Caco-2 (cell line): ENCODE measurements around the gene HS3ST4. TPM values are rescaled to one million over a fixed set of nuclear protein-coding genes. Genes with fewer than 3 reads are reported as not detected.

Source experiments
- BruUV-seq: library from RNA; stranded (reverse); fragments of 400-500 nt; replicated peaks from 2 replicates; lab custom pipeline; 2021; lab: Mats Ljungman, UMichigan
- CTCF ChIA-PET: fragments of 300-600 bp; sonication (Branson Sonifier 250); formaldehyde crosslinking; loops from one replicate; lab custom pipeline; 2022; ENCODE audit warnings: antibody characterized with exemption; lab: Charles Lee
- POLR2A ChIA-PET: fragments of 300-600 bp; sonication (Branson Sonifier 250); formaldehyde crosslinking; loops from one replicate; lab custom pipeline; 2022; ENCODE audit warnings: antibody characterized with exemption; lab: Charles Lee
- DNase-seq, 2 experiments: peaks; one replicate each; pipeline versions ENCODE4 v3.0.0 to v3.0.0-alpha.2; 2020 to 2022
- H3K27me3 ChIP-seq: replicated peaks from 2 replicates; pipeline ENCODE4 v1.6.0; 2011; ENCODE audit warnings: low read length; ENCODE audit not compliant: control insufficient read depth, insufficient read depth
- H3K36me3 ChIP-seq: 2 replicates; pipeline ENCODE4 v1.5.1; 2011; ENCODE audit warnings: low read length; ENCODE audit not compliant: control insufficient read depth, insufficient read depth
- H3K4me1 ChIP-seq: fragments of 250-450 bp; sonication (Bioruptor Pico); 2 replicates; pipeline ENCODE4 v1.5.1; 2020; ENCODE audit warnings: mild to moderate bottlenecking
- H3K4me3 ChIP-seq: 2 replicates; pipeline ENCODE4 v1.5.1; 2011; ENCODE audit warnings: low read depth, mild to moderate bottlenecking, control low read depth, low read length
- H3K9me3 ChIP-seq: fragments of 250-450 bp; sonication (Bioruptor Pico); 2 replicates; pipeline ENCODE4 v1.5.1; 2020; ENCODE audit warnings: mild to moderate bottlenecking, moderate library complexity
- H3K27ac Mint-ChIP-seq: one replicate; pipeline ENCODE4 v1.8.0; 2022; ENCODE audit warnings: mixed read lengths; ENCODE audit not compliant: unreplicated experiment
- H3K27me3 Mint-ChIP-seq: one replicate; pipeline ENCODE4 v1.8.0; 2022; ENCODE audit warnings: mixed read lengths; ENCODE audit not compliant: insufficient read depth, unreplicated experiment
- H3K36me3 Mint-ChIP-seq: one replicate; pipeline ENCODE4 v1.8.0; 2022; ENCODE audit warnings: mild to moderate bottlenecking, mixed read lengths; ENCODE audit not compliant: insufficient read depth, unreplicated experiment
- H3K4me1 Mint-ChIP-seq: one replicate; pipeline ENCODE4 v1.8.0; 2022; ENCODE audit warnings: low read depth, mixed read lengths; ENCODE audit not compliant: unreplicated experiment
- H3K4me3 Mint-ChIP-seq: one replicate; pipeline ENCODE4 v1.8.0; 2022; ENCODE audit warnings: mild to moderate bottlenecking, moderate library complexity, mixed read lengths; ENCODE audit not compliant: unreplicated experiment
- H3K9me3 Mint-ChIP-seq: one replicate; pipeline ENCODE4 v1.8.0; 2022; ENCODE audit warnings: mixed read lengths; ENCODE audit not compliant: unreplicated experiment
- CTCF ChIP-seq, 2 experiments: fragments of 200-600 bp in 1 of 2; IDR thresholded peaks; 1 replicate in 1 of 2; 2 replicates in 1 of 2; pipeline versions ENCODE4 v1.5.1 to v1.8.0; 2011 to 2022; ENCODE audit warnings: antibody characterized with exemption in 1 of 2, control low read depth in 1 of 2, inconsistent platforms in 1 of 2, low read depth in 1 of 2, low read length in 1 of 2, mild to moderate bottlenecking in 1 of 2, moderate library complexity in 1 of 2; ENCODE audit not compliant: insufficient read depth in 1 of 2, severe bottlenecking in 1 of 2, unreplicated experiment in 1 of 2
- intact Hi-C: fragments of 100-400 bp; cut with micrococcal nuclease; formaldehyde crosslinking; loops from one replicate; pipeline ENCODE4 v1.10.0; 2022; ENCODE audit not compliant: unreplicated experiment
- total RNA-seq: library from RNA; stranded (reverse); gene quantifications from 2 replicates; pipeline ENCODE4 v1.2.3, GENCODE V29; 2022

Gene HS3ST4
- total RNA-seq, 1 experiment from 2014 or later = 0.11 TPM

DNA sequence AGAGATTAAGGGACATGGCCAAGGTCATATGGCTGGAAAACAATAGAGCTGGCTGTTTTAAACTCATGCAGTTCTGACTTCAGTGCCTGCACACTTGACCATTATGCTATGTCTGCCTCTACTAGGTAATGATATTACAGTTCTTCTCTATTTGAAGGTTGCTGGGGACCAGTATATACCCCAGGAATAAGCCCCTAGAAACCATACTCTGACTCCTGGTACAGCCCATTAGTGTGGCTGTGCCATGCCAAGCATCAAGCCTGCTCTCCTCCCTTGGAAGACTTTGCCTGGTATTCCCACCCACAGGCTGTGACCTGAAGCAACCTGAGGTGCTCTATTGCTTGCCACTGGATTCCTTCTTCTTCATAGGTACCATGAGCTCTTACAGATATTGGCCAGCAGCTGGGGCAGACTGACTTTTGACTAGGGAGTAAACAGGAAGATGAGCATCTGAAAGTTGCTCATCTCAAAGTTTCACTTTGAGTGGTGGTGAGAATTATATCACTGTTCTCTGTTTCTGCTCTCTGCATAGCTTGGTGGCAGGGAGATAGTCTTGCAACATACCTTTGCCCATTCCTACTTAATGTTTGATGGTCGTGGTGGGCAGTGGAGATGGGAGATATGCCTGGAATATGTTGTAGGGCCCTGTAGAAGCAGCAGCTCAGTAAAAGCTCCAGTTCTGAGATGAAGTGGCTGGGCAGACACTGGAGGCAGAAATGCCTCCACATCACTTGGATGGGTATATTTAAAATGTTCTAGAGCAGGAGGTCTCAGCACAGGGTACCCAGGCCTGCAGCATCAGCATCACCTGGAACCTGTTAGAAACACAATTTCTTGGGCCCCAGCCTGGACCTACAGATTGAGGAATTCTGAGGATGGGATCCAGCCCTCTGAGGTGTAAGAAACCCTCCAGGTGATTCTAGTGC, 274.7 kb downstream of the HS3ST4 start:
- no peak for TF ChIP-seq CTCF (IDR thresholded peaks at IDR 0.05; ENCODE audit: insufficient read depth in 1 of 2, low read depth in 1 of 2, low read length in 1 of 2, severe bottlenecking in 1 of 2, unreplicated experiment in 1 of 2)
- intact Hi-C loops = no loop called here
- Mint-ChIP-seq H3K4me3 (no peak overlapping the region), H3K9me3 (no peaks in the 10 kb centered on the region), H3K27ac (no peak overlapping the region), H3K36me3 (no peaks in the 10 kb centered on the region), H3K4me1 (no peaks in the 10 kb centered on the region), H3K27me3 (peaks cover 3% of the 10 kb centered on the region)
- POLR2A ChIA-PET = no interaction called here
- no peaks in the 10 kb centered on the region for H3K9me3 ChIP-seq
- H3K4me1 ChIP-seq = no peaks in the 10 kb centered on the region
- H3K4me3 ChIP-seq = no peak overlapping the region
- CTCF ChIA-PET = no interaction called here
- DNase-seq = no peak
- no peaks in the 10 kb centered on the region for H3K36me3 ChIP-seq
- BruUV-seq = no TSS peak
- H3K27me3 ChIP-seq = no peaks in the 10 kb centered on the region

DNA sequence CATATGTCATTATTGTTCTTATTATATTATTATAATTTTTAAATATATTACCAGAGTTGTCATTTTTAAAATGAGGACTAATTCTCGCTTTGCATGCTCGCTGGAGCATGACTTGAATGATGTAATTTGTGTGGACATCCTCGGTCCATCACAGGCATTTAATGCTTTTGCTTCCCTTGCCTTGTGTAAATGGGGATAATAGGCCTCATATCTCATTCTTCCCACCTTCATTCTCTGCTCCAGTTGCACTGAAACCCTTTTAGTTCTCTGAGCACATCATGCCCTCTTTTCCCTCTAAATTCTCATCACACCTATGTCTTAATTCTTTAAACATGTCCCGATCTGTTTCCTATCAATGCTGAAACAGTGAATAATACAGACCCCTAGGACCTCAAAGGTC, 285.4 kb downstream of the HS3ST4 start:
- H3K4me1 ChIP-seq = no peaks in the 10 kb centered on the region
- POLR2A ChIA-PET = no interaction called here
- H3K4me1 Mint-ChIP-seq = no peaks in the 10 kb centered on the region
- no peak for TF ChIP-seq CTCF (IDR thresholded peaks at IDR 0.05; ENCODE audit: insufficient read depth in 1 of 2, low read depth in 1 of 2, low read length in 1 of 2, severe bottlenecking in 1 of 2, unreplicated experiment in 1 of 2)
- H3K9me3 ChIP-seq = no peaks in the 10 kb centered on the region
- H3K27me3 ChIP-seq = no peaks in the 10 kb centered on the region
- H3K27ac Mint-ChIP-seq = no peak overlapping the region
- H3K36me3 ChIP-seq = no peaks in the 10 kb centered on the region
- intact Hi-C loops = no loop called here
- no peak overlapping the region for H3K4me3 Mint-ChIP-seq
- no peak for DNase-seq
- no peak overlapping the region for H3K4me3 ChIP-seq
- peaks cover 10% of the 10 kb centered on the region for H3K27me3 Mint-ChIP-seq
- no peaks in the 10 kb centered on the region for H3K36me3 Mint-ChIP-seq
- H3K9me3 Mint-ChIP-seq = peaks cover 16% of the 10 kb centered on the region
- BruUV-seq = no TSS peak
- CTCF ChIA-PET = no interaction called here

DNA sequence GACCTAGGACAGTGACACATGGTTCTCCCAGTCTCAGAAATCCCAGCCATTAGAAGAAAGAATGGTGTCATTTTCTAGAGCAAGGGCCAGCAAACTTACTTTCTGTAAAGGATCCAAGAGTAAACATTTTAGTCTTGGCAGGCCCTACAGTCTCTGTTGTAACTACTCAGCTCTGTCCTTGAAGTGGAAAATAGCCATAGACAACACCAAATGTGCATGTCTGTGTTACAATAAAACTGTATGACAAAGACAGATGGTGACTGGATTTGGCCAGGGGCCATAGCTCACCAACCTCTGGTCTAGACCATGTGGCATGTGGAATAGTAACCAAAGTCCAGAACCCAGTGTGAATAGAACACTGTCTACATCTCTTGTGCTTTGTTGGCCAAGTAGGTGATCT, 286.5 kb downstream of the HS3ST4 start:
- intact Hi-C loops = no loop called here
- no peaks in the 10 kb centered on the region for H3K4me1 ChIP-seq
- H3K27me3 Mint-ChIP-seq = peaks cover 10% of the 10 kb centered on the region
- no peaks in the 10 kb centered on the region for H3K36me3 Mint-ChIP-seq
- H3K4me3 Mint-ChIP-seq = no peak overlapping the region
- H3K27ac Mint-ChIP-seq = no peak overlapping the region
- H3K4me3 ChIP-seq = no peak overlapping the region
- DNase-seq = no peak
- no peak for TF ChIP-seq CTCF (IDR thresholded peaks at IDR 0.05; ENCODE audit: insufficient read depth in 1 of 2, low read depth in 1 of 2, low read length in 1 of 2, severe bottlenecking in 1 of 2, unreplicated experiment in 1 of 2)
- H3K9me3 ChIP-seq = no peaks in the 10 kb centered on the region
- H3K4me1 Mint-ChIP-seq = no peaks in the 10 kb centered on the region
- no peaks in the 10 kb centered on the region for H3K27me3 ChIP-seq
- ChIA-PET CTCF (no interaction called here), POLR2A (interaction anchor here (0.6 kb wide), 1 partner anchor 332 kb away, joined by 7 read pairs; no protein-coding TSS in a partner anchor)
- peaks cover 19% of the 10 kb centered on the region for H3K9me3 Mint-ChIP-seq
- BruUV-seq = no TSS peak
- H3K36me3 ChIP-seq = no peaks in the 10 kb centered on the region
